ENCODE results near the gene RPS27L. TPM values are rescaled to one million over a fixed set of nuclear protein-coding genes. Genes with fewer than 3 reads are reported as not detected.

The RPS27L gene
- total and polyA plus RNA-seq, 9 of the 15 experiments (the other 6 are each of a cell fraction or from before 2014, with no cell fraction given): 72.2 to 382 (median 116) TPM

GRCh38 chr15:63134245-63134985 is 22.9 kb downstream of the RPS27L start:
- no peak for ATAC-seq
- 72% methylated on average over 2 of the region's 2 CpGs for WGBS (ENCODE audit: insufficient coverage, low coverage, missing lambda C conversion rate)
- in situ Hi-C loops (cut with MboI): no loop called here
- TF ChIP-seq ILF3 (IDR thresholded peaks at IDR 0.05; ENCODE audit: borderline replicate concordance) (no peak), NELFE (IDR thresholded peaks at IDR 0.05; ENCODE audit: insufficient read depth, insufficient read length) (no peak), TBP (optimal IDR thresholded peaks at IDR 0.05; ENCODE audit: low read depth, low read length) (no peak), CLOCK (CRISPR knock-in tag; IDR thresholded peaks at IDR 0.05; ENCODE audit: borderline replicate concordance) (no peak), EP400 (IDR thresholded peaks at IDR 0.05) (no peak), NBN (IDR thresholded peaks at IDR 0.05; ENCODE audit: low read depth) (no peak), SFPQ (IDR thresholded peaks at IDR 0.05; ENCODE audit: low read depth, low read length) (no peak), SMC3 (conservative IDR thresholded peaks at IDR 0.05; ENCODE audit: insufficient read depth, low read depth, low read length) (no peak), GTF2F1 (IDR thresholded peaks at IDR 0.05; ENCODE audit: low read depth, low read length) (no peak), ETV5 (CRISPR knock-in tag; IDR thresholded peaks at IDR 0.05; ENCODE audit: low read depth) (no peak), ZNF79 (CRISPR knock-in tag; IDR thresholded peaks at IDR 0.05; ENCODE audit: low read depth) (no peak), TAF1 (IDR thresholded peaks at IDR 0.05; ENCODE audit: control insufficient read depth, extremely low read depth, insufficient read depth, low read length, severe bottlenecking) (no peak)
- TF ChIP-seq, protein P1, sequence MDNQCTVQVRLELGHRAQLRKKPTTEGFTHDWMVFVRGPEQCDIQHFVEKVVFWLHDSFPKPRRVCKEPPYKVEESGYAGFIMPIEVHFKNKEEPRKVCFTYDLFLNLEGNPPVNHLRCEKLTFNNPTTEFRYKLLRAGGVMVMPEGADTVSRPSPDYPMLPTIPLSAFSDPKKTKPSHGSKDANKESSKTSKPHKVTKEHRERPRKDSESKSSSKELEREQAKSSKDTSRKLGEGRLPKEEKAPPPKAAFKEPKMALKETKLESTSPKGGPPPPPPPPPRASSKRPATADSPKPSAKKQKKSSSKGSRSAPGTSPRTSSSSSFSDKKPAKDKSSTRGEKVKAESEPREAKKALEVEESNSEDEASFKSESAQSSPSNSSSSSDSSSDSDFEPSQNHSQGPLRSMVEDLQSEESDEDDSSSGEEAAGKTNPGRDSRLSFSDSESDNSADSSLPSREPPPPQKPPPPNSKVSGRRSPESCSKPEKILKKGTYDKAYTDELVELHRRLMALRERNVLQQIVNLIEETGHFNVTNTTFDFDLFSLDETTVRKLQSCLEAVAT (IDR thresholded peaks at IDR 0.05): no peak
- TF ChIP-seq, protein P2, sequence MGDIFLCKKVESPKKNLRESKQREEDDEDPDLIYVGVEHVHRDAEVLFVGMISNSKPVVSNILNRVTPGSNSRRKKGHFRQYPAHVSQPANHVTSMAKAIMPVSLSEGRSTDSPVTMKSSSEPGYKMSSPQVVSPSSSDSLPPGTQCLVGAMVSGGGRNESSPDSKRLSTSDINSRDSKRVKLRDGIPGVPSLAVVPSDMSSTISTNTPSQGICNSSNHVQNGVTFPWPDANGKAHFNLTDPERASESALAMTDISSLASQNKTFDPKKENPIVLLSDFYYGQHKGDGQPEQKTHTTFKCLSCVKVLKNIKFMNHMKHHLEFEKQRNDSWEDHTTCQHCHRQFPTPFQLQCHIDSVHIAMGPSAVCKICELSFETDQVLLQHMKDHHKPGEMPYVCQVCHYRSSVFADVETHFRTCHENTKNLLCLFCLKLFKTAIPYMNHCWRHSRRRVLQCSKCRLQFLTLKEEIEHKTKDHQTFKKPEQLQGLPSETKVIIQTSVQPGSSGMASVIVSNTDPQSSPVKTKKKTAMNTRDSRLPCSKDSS (IDR thresholded peaks at IDR 0.05; ENCODE audit: low read depth, partially characterized antibody): no peak

More at GRCh38 chr15:63134245-63134985, 22.9 kb downstream of the RPS27L start:
- Histone ChIP-seq H3K36me3 (ENCODE audit: control insufficient read depth, insufficient read depth, low read length) (0 out of 3 replicates have a peak, but pooled peaks cover 5% of the 10 kb centered on the region), H3K4me1 (replicated peaks in 1 of 2; ENCODE audit: control insufficient read depth in 2 of 2, insufficient read depth in 2 of 2, low read length in 2 of 2) (no peaks in the 10 kb centered on the region), H3K27me3 (ENCODE audit: control insufficient read depth in 2 of 2, insufficient read depth in 2 of 2, low read length in 2 of 2) (no peaks in the 10 kb centered on the region), H3K79me2 (ENCODE audit: control insufficient read depth, insufficient read depth, low read length) (no peaks in the 10 kb centered on the region), H3K4me3 (no peak overlapping the region), H2AFZ (ENCODE audit: low read depth, low read length) (no peak overlapping the region), H3K27ac (ENCODE audit: extremely low read depth, low read depth, low read length) (no peak overlapping the region), H3K9me1 (ENCODE audit: control insufficient read depth, insufficient read depth, low read length) (no peaks in the 10 kb centered on the region), H4K20me1 (replicated peaks; ENCODE audit: control insufficient read depth, insufficient read depth, low read length) (no peaks in the 10 kb centered on the region), H3K4me2 (ENCODE audit: insufficient read depth, low read length) (no peak overlapping the region), H3K9me3 (replicated peaks; ENCODE audit: control insufficient read depth, insufficient read depth, low read depth, low read length) (no peaks in the 10 kb centered on the region), H3K9ac (ENCODE audit: insufficient read depth in 1 of 2, low read depth in 2 of 2, low read length in 2 of 2) (no peak overlapping the region)
- ChIA-PET CTCF (ENCODE audit: low intra/inter-chr PET ratio) (no interaction called here), POLR2A (interaction anchor here (0.7 to 0.9 kb wide), 2 partner anchors 12 to 20 kb away, joined by 3 to 4 read pairs; no protein-coding TSS in a partner anchor)
- no TSS peak for BruUV-seq (replicated peaks)
- FAIRE-seq (no peak), DNase-seq (ENCODE audit: extremely low read depth in 1 of 4, low spot score in 3 of 4) (no peak)
- intact Hi-C loops (cut with micrococcal nuclease): no loop called here

Measured in K562 (cell line).